Nephron progenitor cell (in vitro differentiated cells): ENCODE measurements around the gene SPTLC2.
"Not testable (repeated sequence)": the region's sequence is repeated elsewhere in the genome, so short reads cannot be mapped to it uniquely, and the experiment has no call there.

Source experiments
- DNase-seq: peaks from one replicate; pipeline ENCODE4 v3.0.0; 2021
- H3K27ac Mint-ChIP-seq: 2 replicates; pipeline ENCODE4 v1.8.0; 2021; ENCODE audit warnings: mild to moderate bottlenecking, moderate library complexity, mixed read lengths
- H3K27me3 Mint-ChIP-seq: 2 replicates; pipeline ENCODE4 v1.8.0; 2021; ENCODE audit warnings: mild to moderate bottlenecking, low read depth, mixed read lengths; ENCODE audit not compliant: poor library complexity
- H3K36me3 Mint-ChIP-seq: 2 replicates; pipeline ENCODE4 v1.8.0; 2021; ENCODE audit warnings: low read depth, mixed read lengths
- H3K4me1 Mint-ChIP-seq: 2 replicates; pipeline ENCODE4 v1.8.0; 2021; ENCODE audit warnings: mixed read lengths
- H3K4me3 Mint-ChIP-seq: 2 replicates; pipeline ENCODE4 v1.8.0; 2021; ENCODE audit warnings: mild to moderate bottlenecking, moderate library complexity, mixed read lengths
- H3K9me3 Mint-ChIP-seq: 2 replicates; pipeline ENCODE4 v1.8.0; 2021; ENCODE audit warnings: mild to moderate bottlenecking, moderate library complexity, mixed read lengths
- TF ChIP-seq, protein P1 (sequence below): fragments of 200-600 bp; sonication (generic); IDR thresholded peaks from 2 replicates; pipeline ENCODE4 v1.5.0; 2021; ENCODE audit warnings: antibody characterized with exemption

Gene SPTLC2

DNA sequence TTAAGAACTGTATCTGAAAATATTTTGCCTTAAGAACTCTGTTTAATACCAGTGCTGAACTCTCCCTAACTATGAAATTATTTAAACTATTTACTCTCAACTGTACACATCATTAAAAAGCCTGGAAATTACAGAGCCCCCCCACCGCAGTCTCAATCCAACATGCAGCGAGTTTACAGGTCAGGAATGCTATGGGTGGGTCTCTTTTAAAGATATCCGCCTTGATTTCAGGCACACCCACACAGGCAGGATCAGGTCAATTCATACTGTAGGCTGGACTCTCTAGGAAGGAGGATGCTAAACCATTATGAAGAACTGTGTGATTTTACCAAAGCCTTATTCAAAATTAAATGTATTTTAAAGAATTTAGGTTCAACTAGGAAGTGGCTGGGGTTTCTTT is 16.5 kb downstream of the SPTLC2 start:
- Mint-ChIP-seq H3K36me3 (peaks cover 42% of the 10 kb centered on the region), H3K27ac (no peak overlapping the region), H3K4me3 (no peak overlapping the region), H3K27me3 (no peaks in the 10 kb centered on the region), H3K9me3 (peaks cover 30% of the 10 kb centered on the region), H3K4me1 (peaks cover 23% of the 10 kb centered on the region)
- TF ChIP-seq, protein P1, sequence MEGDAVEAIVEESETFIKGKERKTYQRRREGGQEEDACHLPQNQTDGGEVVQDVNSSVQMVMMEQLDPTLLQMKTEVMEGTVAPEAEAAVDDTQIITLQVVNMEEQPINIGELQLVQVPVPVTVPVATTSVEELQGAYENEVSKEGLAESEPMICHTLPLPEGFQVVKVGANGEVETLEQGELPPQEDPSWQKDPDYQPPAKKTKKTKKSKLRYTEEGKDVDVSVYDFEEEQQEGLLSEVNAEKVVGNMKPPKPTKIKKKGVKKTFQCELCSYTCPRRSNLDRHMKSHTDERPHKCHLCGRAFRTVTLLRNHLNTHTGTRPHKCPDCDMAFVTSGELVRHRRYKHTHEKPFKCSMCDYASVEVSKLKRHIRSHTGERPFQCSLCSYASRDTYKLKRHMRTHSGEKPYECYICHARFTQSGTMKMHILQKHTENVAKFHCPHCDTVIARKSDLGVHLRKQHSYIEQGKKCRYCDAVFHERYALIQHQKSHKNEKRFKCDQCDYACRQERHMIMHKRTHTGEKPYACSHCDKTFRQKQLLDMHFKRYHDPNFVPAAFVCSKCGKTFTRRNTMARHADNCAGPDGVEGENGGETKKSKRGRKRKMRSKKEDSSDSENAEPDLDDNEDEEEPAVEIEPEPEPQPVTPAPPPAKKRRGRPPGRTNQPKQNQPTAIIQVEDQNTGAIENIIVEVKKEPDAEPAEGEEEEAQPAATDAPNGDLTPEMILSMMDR, result no peak
- DNase-seq, result no peak

GRCh38 chr14:77598366-77599070 is 17.9 kb downstream of the SPTLC2 start:
- Mint-ChIP-seq H3K27ac (peak overlapping the region; percentile 85), H3K4me3 (no peak overlapping the region), H3K4me1 (peaks cover 23% of the 10 kb centered on the region), H3K9me3 (peaks cover 22% of the 10 kb centered on the region), H3K36me3 (peaks cover 48% of the 10 kb centered on the region), H3K27me3 (no peaks in the 10 kb centered on the region)
- no peak for DNase-seq
- TF ChIP-seq, protein P1, result no peak

DNA sequence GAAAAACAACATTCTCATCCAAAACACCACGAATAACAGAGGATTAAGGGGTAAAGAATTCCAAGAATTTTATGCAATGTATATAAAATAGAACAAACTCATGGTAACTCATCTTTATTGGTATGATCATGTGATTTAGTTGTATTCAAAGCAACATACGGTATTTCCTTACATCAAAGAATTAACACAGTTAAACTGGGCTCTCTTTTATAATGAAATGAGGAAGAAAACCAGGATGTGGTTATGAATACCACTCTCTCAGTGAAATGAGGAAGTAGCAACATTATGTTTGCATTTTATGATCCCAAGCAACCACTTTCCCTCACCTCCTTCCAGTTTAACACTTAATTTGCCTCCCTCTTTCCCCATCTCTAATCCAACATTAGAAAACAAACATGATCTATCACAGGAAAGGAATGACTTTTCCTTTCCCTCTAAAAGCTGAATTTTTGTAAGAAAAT is 22.9 kb downstream of the SPTLC2 start:
- Mint-ChIP-seq H3K4me3 (no peak overlapping the region), H3K9me3 (no peaks in the 10 kb centered on the region), H3K27me3 (no peaks in the 10 kb centered on the region), H3K27ac (no peak overlapping the region), H3K4me1 (peaks cover 6% of the 10 kb centered on the region), H3K36me3 (peaks cover 39% of the 10 kb centered on the region)
- no peak for DNase-seq
- TF ChIP-seq, protein P1, result no peak

- TF ChIP-seq, protein P1, result no peak
- DNase-seq, result no peak
- H3K27ac Mint-ChIP-seq, result no peak overlapping the region
- H3K9me3 Mint-ChIP-seq, result no peaks in the 10 kb centered on the region
- peaks cover 50% of the 10 kb centered on the region for H3K36me3 Mint-ChIP-seq
- H3K4me1 Mint-ChIP-seq, result no peaks in the 10 kb centered on the region
- H3K27me3 Mint-ChIP-seq, result peaks cover 3% of the 10 kb centered on the region
- H3K4me3 Mint-ChIP-seq, result no peak overlapping the region
Measured at GRCh38 chr14:77590845-77591485, 25.5 kb downstream of the SPTLC2 start.

- H3K27me3 Mint-ChIP-seq, result peaks cover 3% of the 10 kb centered on the region
- no peak for DNase-seq
- H3K4me3 Mint-ChIP-seq, result no peak overlapping the region
- TF ChIP-seq, protein P1, result no peak
- no peaks in the 10 kb centered on the region for H3K9me3 Mint-ChIP-seq
- peaks cover 37% of the 10 kb centered on the region for H3K36me3 Mint-ChIP-seq
- peaks cover 15% of the 10 kb centered on the region for H3K4me1 Mint-ChIP-seq
- no peak overlapping the region for H3K27ac Mint-ChIP-seq
Measured at GRCh38 chr14:77589099-77589498, 27.3 kb downstream of the SPTLC2 start.

DNA sequence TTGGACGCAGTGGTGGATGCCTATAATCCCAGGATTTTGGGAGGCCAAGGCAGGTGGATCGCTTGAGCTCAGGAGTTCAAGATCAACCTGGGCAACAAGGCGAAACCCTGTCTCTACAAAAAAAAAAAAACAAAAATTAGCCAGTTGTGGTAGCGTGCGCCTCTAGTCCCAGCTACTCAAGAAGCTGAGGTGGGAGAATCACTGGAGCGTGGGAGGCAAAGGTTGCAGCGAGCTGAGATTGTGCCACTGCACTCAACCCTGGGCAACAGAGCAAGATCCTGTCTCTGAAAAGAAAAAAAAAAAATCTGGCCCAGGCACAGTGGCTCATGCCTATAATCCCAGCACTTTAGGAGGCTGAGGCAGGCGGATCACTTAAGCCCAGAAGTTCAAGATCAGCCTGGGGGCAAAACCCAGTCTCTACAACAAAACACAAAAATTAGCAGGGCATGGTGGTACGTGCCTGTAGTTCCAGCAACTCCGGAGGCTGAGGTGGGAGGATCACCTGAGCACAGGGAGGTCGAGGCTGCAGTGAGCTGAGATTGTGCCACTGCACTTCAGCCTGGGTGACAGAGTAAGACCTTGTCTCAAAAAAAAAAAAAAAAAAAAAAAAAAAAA is 27.9 kb downstream of the SPTLC2 start:
- Mint-ChIP-seq H3K4me1 (peaks cover 15% of the 10 kb centered on the region), H3K36me3 (peaks cover 31% of the 10 kb centered on the region)
- not testable (repeated sequence) for H3K9me3 Mint-ChIP-seq, H3K4me3 Mint-ChIP-seq, H3K27me3 Mint-ChIP-seq, DNase-seq, H3K27ac Mint-ChIP-seq
